ENCODE measurements around the gene SLC4A1AP.
"Not testable (repeated sequence)": the region's sequence is repeated elsewhere in the genome, so short reads cannot be mapped to it uniquely, and the experiment has no call there.

Gene SLC4A1AP

DNA sequence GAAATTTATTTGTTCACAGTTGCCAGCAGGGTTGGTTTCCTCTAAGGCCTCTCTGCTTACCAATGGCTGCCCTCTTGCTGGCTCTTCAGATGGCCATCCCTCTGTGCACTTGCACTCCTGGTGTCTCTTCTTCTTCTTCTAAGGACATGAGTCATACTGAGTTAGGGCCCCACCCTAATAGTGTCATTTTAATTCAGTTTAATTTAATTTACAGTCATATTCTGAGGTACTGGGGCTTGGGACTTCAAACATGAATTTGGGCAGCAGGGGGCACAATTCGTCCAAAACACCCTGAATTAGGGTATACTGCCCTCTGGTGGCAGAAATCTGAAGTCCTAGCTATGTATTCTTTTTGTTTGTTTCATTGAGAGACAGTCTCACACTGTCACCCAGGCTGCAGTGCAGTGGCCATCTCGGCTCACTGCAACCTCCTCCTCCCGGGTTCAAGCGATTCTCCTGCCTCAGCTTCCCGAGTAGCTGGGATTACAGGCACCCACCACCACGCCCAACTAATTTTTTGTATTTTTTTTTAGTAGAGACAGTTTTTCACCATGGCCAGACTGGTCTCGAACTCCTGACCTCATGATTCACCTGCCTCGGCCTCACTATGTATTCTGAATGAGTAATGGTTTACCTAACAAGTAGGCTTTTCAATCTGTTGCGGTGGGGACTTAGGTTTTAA, 19.8 kb downstream of the SLC4A1AP start:
- H3K27me3 ChIP-seq (ENCODE audit: low read depth, low read length), result no peaks in the 10 kb centered on the region
- no peak overlapping the region for H3K27ac ChIP-seq (ENCODE audit: low read length)
- H4K20me1 ChIP-seq (ENCODE audit: insufficient read depth, low read length), result no peaks in the 10 kb centered on the region
- no peaks in the 10 kb centered on the region for H3K4me1 ChIP-seq (ENCODE audit: low read length)
- H3K4me2 ChIP-seq (ENCODE audit: low read length), result no peak overlapping the region
- peaks cover 15% of the 10 kb centered on the region for H3K36me3 ChIP-seq (replicated peaks; ENCODE audit: low read depth, low read length)
- no peaks in the 10 kb centered on the region for H3K9me3 ChIP-seq (ENCODE audit: insufficient read depth, low read length)
- H2AFZ ChIP-seq (ENCODE audit: low read depth, low read length), result no peak overlapping the region
- no peak for TF ChIP-seq EZH2phosphoT487 (IDR thresholded peaks at IDR 0.05; ENCODE audit: low read depth)
- TF ChIP-seq, protein P1, sequence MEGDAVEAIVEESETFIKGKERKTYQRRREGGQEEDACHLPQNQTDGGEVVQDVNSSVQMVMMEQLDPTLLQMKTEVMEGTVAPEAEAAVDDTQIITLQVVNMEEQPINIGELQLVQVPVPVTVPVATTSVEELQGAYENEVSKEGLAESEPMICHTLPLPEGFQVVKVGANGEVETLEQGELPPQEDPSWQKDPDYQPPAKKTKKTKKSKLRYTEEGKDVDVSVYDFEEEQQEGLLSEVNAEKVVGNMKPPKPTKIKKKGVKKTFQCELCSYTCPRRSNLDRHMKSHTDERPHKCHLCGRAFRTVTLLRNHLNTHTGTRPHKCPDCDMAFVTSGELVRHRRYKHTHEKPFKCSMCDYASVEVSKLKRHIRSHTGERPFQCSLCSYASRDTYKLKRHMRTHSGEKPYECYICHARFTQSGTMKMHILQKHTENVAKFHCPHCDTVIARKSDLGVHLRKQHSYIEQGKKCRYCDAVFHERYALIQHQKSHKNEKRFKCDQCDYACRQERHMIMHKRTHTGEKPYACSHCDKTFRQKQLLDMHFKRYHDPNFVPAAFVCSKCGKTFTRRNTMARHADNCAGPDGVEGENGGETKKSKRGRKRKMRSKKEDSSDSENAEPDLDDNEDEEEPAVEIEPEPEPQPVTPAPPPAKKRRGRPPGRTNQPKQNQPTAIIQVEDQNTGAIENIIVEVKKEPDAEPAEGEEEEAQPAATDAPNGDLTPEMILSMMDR (IDR thresholded peaks at IDR 0.05; ENCODE audit: low read depth, low read length), result peak; percentile 99
- H3K4me3 ChIP-seq (ENCODE audit: low read length), result no peak overlapping the region
- no peaks in the 10 kb centered on the region for H3K79me2 ChIP-seq (ENCODE audit: low read length)
- no peak overlapping the region for H3K9ac ChIP-seq (ENCODE audit: low read length)

DNA sequence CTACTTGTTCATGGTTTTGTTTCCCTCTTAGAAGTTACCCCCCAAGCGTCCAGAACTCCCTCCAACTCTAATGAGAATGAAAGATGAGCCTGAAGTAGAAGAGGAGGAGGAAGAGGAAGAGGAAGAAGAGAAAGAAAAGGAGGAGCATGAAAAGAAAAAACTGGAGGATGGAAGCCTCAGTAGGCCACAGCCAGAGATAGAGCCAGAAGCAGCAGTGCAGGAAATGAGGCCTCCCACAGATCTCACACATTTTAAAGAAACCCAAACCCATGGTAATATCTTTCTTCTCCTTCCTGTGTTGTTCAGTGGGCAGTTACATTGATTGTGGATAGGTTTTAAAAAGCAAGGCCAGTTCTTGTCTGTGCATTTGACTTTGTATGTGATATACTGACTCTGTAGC, 21.3 kb downstream of the SLC4A1AP start:
- H3K9ac ChIP-seq (ENCODE audit: low read length); H3K4me3 ChIP-seq (ENCODE audit: low read length); H3K79me2 ChIP-seq (ENCODE audit: low read length); H4K20me1 ChIP-seq (ENCODE audit: insufficient read depth, low read length); H3K4me1 ChIP-seq (ENCODE audit: low read length); H3K4me2 ChIP-seq (ENCODE audit: low read length); H2AFZ ChIP-seq (ENCODE audit: low read depth, low read length); H3K9me3 ChIP-seq (ENCODE audit: insufficient read depth, low read length); H3K27ac ChIP-seq (ENCODE audit: low read length); H3K27me3 ChIP-seq (ENCODE audit: low read depth, low read length): not testable (repeated sequence)
- peaks cover 18% of the 10 kb centered on the region for H3K36me3 ChIP-seq (replicated peaks; ENCODE audit: low read depth, low read length)

DNA sequence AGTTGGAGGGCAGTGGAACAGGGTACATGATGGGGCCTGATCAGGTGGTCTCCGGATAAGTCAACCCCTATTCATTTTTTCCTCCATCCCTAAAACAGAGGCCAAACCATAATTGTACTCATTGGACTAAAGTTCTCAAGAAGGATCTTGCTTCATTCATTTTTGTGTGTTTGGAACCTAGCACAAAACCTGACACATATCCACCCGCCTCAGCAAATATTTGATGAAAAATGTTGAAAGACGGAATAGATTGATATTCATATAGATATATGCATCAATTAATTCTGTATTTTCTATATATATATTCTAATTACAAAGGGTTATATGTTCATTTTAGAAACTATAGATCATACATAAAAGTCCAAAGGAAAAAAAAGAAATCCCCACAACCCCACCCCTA, 21.9 kb downstream of the SLC4A1AP start:
- H4K20me1 ChIP-seq (ENCODE audit: insufficient read depth, low read length), result no peaks in the 10 kb centered on the region
- H3K9ac ChIP-seq (ENCODE audit: low read length), result no peak overlapping the region
- H3K9me3 ChIP-seq (ENCODE audit: insufficient read depth, low read length), result no peaks in the 10 kb centered on the region
- TF ChIP-seq, protein P1 (IDR thresholded peaks at IDR 0.05; ENCODE audit: low read depth, low read length), result no peak
- TF ChIP-seq EZH2phosphoT487 (IDR thresholded peaks at IDR 0.05; ENCODE audit: low read depth), result no peak
- H3K4me1 ChIP-seq (ENCODE audit: low read length), result no peaks in the 10 kb centered on the region
- H3K4me3 ChIP-seq (ENCODE audit: low read length), result no peak overlapping the region
- H3K4me2 ChIP-seq (ENCODE audit: low read length), result no peak overlapping the region
- H3K36me3 ChIP-seq (replicated peaks; ENCODE audit: low read depth, low read length), result peaks cover 18% of the 10 kb centered on the region
- H2AFZ ChIP-seq (ENCODE audit: low read depth, low read length), result no peak overlapping the region
- H3K27me3 ChIP-seq (ENCODE audit: low read depth, low read length), result no peaks in the 10 kb centered on the region
- no peaks in the 10 kb centered on the region for H3K79me2 ChIP-seq (ENCODE audit: low read length)
- no peak overlapping the region for H3K27ac ChIP-seq (ENCODE audit: low read length)

DNA sequence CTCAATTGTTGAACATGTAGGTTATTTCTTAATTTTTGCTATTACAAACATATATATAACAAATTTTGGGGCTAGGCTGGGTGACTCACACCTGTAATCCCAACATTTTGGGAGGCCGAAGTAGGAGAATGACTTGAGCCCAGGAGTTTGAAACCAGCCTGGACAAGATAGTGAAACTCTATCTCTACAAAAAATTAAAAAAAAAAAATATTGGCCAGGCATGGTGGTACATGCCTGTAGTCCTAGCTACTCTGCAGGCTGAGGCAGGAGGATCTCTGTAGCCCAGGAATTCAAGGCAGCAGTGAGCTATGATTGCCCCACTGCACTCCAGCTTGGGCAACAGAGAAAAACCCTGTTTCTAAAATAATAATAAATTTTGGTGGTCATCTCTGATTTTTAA, 23.5 kb downstream of the SLC4A1AP start:
- Histone ChIP-seq H3K79me2 (ENCODE audit: low read length) (no peaks in the 10 kb centered on the region), H3K9ac (ENCODE audit: low read length) (no peak overlapping the region), H3K4me2 (ENCODE audit: low read length) (no peak overlapping the region), H2AFZ (ENCODE audit: low read depth, low read length) (no peak overlapping the region), H3K27ac (ENCODE audit: low read length) (no peak overlapping the region), H3K27me3 (ENCODE audit: low read depth, low read length) (no peaks in the 10 kb centered on the region), H3K36me3 (replicated peaks; ENCODE audit: low read depth, low read length) (peaks cover 18% of the 10 kb centered on the region), H3K9me3 (ENCODE audit: insufficient read depth, low read length) (no peaks in the 10 kb centered on the region), H4K20me1 (ENCODE audit: insufficient read depth, low read length) (no peaks in the 10 kb centered on the region), H3K4me3 (ENCODE audit: low read length) (no peak overlapping the region), H3K4me1 (ENCODE audit: low read length) (no peaks in the 10 kb centered on the region)
- TF ChIP-seq EZH2phosphoT487 (IDR thresholded peaks at IDR 0.05; ENCODE audit: low read depth), result no peak
- TF ChIP-seq, protein P1 (IDR thresholded peaks at IDR 0.05; ENCODE audit: low read depth, low read length), result no peak
